SK-N-SH (cell line): Measurements from ENCODE around the gene MROH2A.

Experiments used
- CHD2 ChIP-seq: fragments of 150-350 bp; IDR thresholded peaks from 2 replicates; pipeline ENCODE4 v1.6.1; 2018; ENCODE audit warnings: low read length; ENCODE audit not compliant: partially characterized antibody
- CTCF ChIP-seq: fragments of 200-600 bp; sonication (generic); IDR thresholded peaks from 2 replicates; pipeline ENCODE4 v1.6.1; 2017; ENCODE audit warnings: antibody characterized with exemption, mild to moderate bottlenecking, moderate library complexity
- EZH2phosphoT487 ChIP-seq: fragments of 200-600 bp; sonication (generic); IDR thresholded peaks from 2 replicates; pipeline ENCODE4 v1.6.1; 2017; ENCODE audit warnings: low read depth, mixed run types, mild to moderate bottlenecking, antibody characterized with exemption, moderate library complexity, borderline replicate concordance
- FOXM1 ChIP-seq: IDR thresholded peaks from 2 replicates; pipeline ENCODE4 v1.4.0; 2012; ENCODE audit warnings: low read depth, mild to moderate bottlenecking
- MEF2A ChIP-seq: IDR thresholded peaks from 2 replicates; pipeline ENCODE4 v1.4.0; 2012; ENCODE audit warnings: low read depth, borderline replicate concordance
- MXI1 ChIP-seq: IDR thresholded peaks from 2 replicates; pipeline ENCODE4 v1.6.1; 2012; ENCODE audit warnings: mild to moderate bottlenecking, low read depth, low read length, improper control_type of control experiment
- PBX3 ChIP-seq: IDR thresholded peaks from 2 replicates; pipeline ENCODE4; 2012
- POLR2AphosphoS5 ChIP-seq: IDR thresholded peaks from 2 replicates; pipeline ENCODE4 v1.6.1; 2012; ENCODE audit warnings: low read depth, low read length
- RAD21 ChIP-seq: IDR thresholded peaks from 2 replicates; pipeline ENCODE4 v1.6.1; 2012; ENCODE audit warnings: mild to moderate bottlenecking, low read length
- RCOR1 ChIP-seq: fragments of 150-350 bp; IDR thresholded peaks from 2 replicates; pipeline ENCODE4 v1.6.1; 2017; ENCODE audit warnings: antibody characterized with exemption, low read length
- REST ChIP-seq: IDR thresholded peaks from 2 replicates; pipeline ENCODE4 v1.6.1; 2012; ENCODE audit warnings: mild to moderate bottlenecking, low read depth, low read length, moderate library complexity
- RFX5 ChIP-seq: IDR thresholded peaks from 2 replicates; pipeline ENCODE4 v1.6.1; 2012; ENCODE audit warnings: mild to moderate bottlenecking, improper control_type of control experiment, low read length
- SIN3A ChIP-seq: IDR thresholded peaks from 2 replicates; pipeline ENCODE4 v1.6.1; 2012; ENCODE audit warnings: low read depth, mild to moderate bottlenecking, low read length, moderate library complexity, borderline replicate concordance
- TCF12 ChIP-seq: IDR thresholded peaks from 2 replicates; pipeline ENCODE4 v1.4.0; 2012

GRCh38 chr2:233817361-233817911, 39.3 kb downstream of the MROH2A start:
- TF ChIP-seq TCF12 = no peak
- no peak for TF ChIP-seq POLR2AphosphoS5
- TF ChIP-seq FOXM1 = no peak
- TF ChIP-seq CTCF = no peak
- TF ChIP-seq CHD2 = no peak
- TF ChIP-seq MXI1 = no peak
- no peak for TF ChIP-seq RAD21
- no peak for TF ChIP-seq RCOR1
- no peak for TF ChIP-seq EZH2phosphoT487
- no peak for TF ChIP-seq MEF2A
- no peak for TF ChIP-seq PBX3
- TF ChIP-seq SIN3A = no peak
- TF ChIP-seq REST = no peak
- no peak for TF ChIP-seq RFX5
